ENCODE data around the gene CACNA2D2.

The CACNA2D2 gene

GRCh38 chr3:50323614-50324199, 179.7 kb downstream of the CACNA2D2 start:
- Histone ChIP-seq H3K4me3 (ENCODE audit: low read depth, low read length) (no peak overlapping the region), H3K27ac (peak overlapping the region; percentile 88), H2AFZ (no peak overlapping the region), H3K36me3 (ENCODE audit: control insufficient read depth, insufficient read depth, low read length) (no peaks in the 10 kb centered on the region), H3K79me2 (peaks cover 20% of the 10 kb centered on the region), H3K27me3 (ENCODE audit: control insufficient read depth, insufficient read depth, low read length) (no peaks in the 10 kb centered on the region), H3K9ac (no peak overlapping the region), H3K4me1 (peaks cover 33% of the 10 kb centered on the region), H3K4me2 (ENCODE audit: low read length) (peak overlapping the region; percentile 17), H3K9me3 (ENCODE audit: control insufficient read depth, low read length) (no peaks in the 10 kb centered on the region)
- TF ChIP-seq CTCF (IDR thresholded peaks at IDR 0.05) = no peak

GRCh38 chr3:50323092-50323600, 180.3 kb downstream of the CACNA2D2 start:
- H3K79me2 ChIP-seq = peaks cover 20% of the 10 kb centered on the region
- peak overlapping the region; percentile 88 for H3K27ac ChIP-seq
- no peaks in the 10 kb centered on the region for H3K9me3 ChIP-seq (ENCODE audit: control insufficient read depth, low read length)
- peak overlapping the region; percentile 89 for H3K4me3 ChIP-seq (ENCODE audit: low read depth, low read length)
- no peaks in the 10 kb centered on the region for H3K36me3 ChIP-seq (ENCODE audit: control insufficient read depth, insufficient read depth, low read length)
- H3K4me1 ChIP-seq = peaks cover 29% of the 10 kb centered on the region
- no peak overlapping the region for H3K4me2 ChIP-seq (ENCODE audit: low read length)
- no peak overlapping the region for H2AFZ ChIP-seq
- TF ChIP-seq CTCF (IDR thresholded peaks at IDR 0.05) = no peak
- H3K27me3 ChIP-seq (ENCODE audit: control insufficient read depth, insufficient read depth, low read length) = no peaks in the 10 kb centered on the region
- H3K9ac ChIP-seq = no peak overlapping the region

- Histone ChIP-seq H3K27ac (peak within 1 kb of the TSS; percentile 88), H3K4me2 (ENCODE audit: low read length) (peak within 1 kb of the TSS; percentile 97), H3K4me3 (ENCODE audit: low read depth, low read length) (peak within 1 kb of the TSS; percentile 89), H3K36me3 (ENCODE audit: control insufficient read depth, insufficient read depth, low read length) (no peaks in the 10 kb centered on the region), H3K27me3 (ENCODE audit: control insufficient read depth, insufficient read depth, low read length) (no peaks in the 10 kb centered on the region), H3K9me3 (ENCODE audit: control insufficient read depth, low read length) (no peaks in the 10 kb centered on the region), H3K9ac (peak within 1 kb of the TSS; percentile 25), H2AFZ (peak within 1 kb of the TSS; percentile 83), H3K4me1 (peaks cover 29% of the 10 kb centered on the region), H3K79me2 (peaks cover 16% of the 10 kb centered on the region)
- no peak for TF ChIP-seq CTCF (IDR thresholded peaks at IDR 0.05)
Measured at GRCh38 chr3:50322386-50323091, 180.9 kb downstream of the CACNA2D2 start, which contains the start of gene HYAL2. HYAL2 (minus strand) TSS chr3:50322745; CDS start chr3:50320489, 2,256 bp downstream.

GRCh38 chr3:50322115-50322385, 181.4 kb downstream of the CACNA2D2 start:
- Histone ChIP-seq H3K9me3 (ENCODE audit: control insufficient read depth, low read length) (no peaks in the 10 kb centered on the region), H3K79me2 (peaks cover 13% of the 10 kb centered on the region), H3K27ac (peak overlapping the region; percentile 88), H3K36me3 (ENCODE audit: control insufficient read depth, insufficient read depth, low read length) (no peaks in the 10 kb centered on the region), H3K9ac (no peak overlapping the region), H3K27me3 (ENCODE audit: control insufficient read depth, insufficient read depth, low read length) (no peaks in the 10 kb centered on the region), H3K4me1 (peaks cover 28% of the 10 kb centered on the region), H3K4me2 (ENCODE audit: low read length) (peak overlapping the region; percentile 97), H2AFZ (peak overlapping the region; percentile 83), H3K4me3 (ENCODE audit: low read depth, low read length) (peak overlapping the region; percentile 89)
- no peak for TF ChIP-seq CTCF (IDR thresholded peaks at IDR 0.05)

Data from parathyroid adenoma (tissue), 2 donors.